Endodermal cell (in vitro differentiated cells): ENCODE data around the gene TMEM109. TPM values are rescaled to one million over a fixed set of nuclear protein-coding genes. Genes with fewer than 3 reads are reported as not detected.

Source experiments
- DNase-seq: peaks from one replicate; pipeline ENCODE4 v3.0.0-alpha.2; 2017
- H3K27ac ChIP-seq: 2 replicates; pipeline ENCODE4 v1.5.1; 2013; ENCODE audit warnings: mild to moderate bottlenecking, low read depth, low read length, moderate library complexity
- H3K27me3 ChIP-seq: 2 replicates; pipeline ENCODE4 v1.6.1; 2013; ENCODE audit warnings: mild to moderate bottlenecking, low read length, moderate library complexity; ENCODE audit not compliant: insufficient read depth, control insufficient read depth, poor library complexity, severe bottlenecking
- H3K36me3 ChIP-seq: 2 replicates; pipeline ENCODE4 v1.7.0; 2013; ENCODE audit warnings: mild to moderate bottlenecking, low read length, moderate library complexity; ENCODE audit not compliant: control insufficient read depth, insufficient read depth
- H3K4me1 ChIP-seq: one replicate; pipeline ENCODE4 v1.7.0; 2013; ENCODE audit warnings: low read length; ENCODE audit not compliant: control insufficient read depth, insufficient read depth
- H3K4me3 ChIP-seq: 2 replicates; pipeline ENCODE4 v1.5.1; 2013; ENCODE audit warnings: mild to moderate bottlenecking, low read length, moderate library complexity
- H3K9ac ChIP-seq: 2 replicates; pipeline ENCODE4 v1.6.1; 2013; ENCODE audit warnings: mild to moderate bottlenecking, low read length, moderate library complexity; ENCODE audit not compliant: poor library complexity, severe bottlenecking; ENCODE audit errors: extremely low read depth
- H3K9me3 ChIP-seq: 2 replicates; pipeline ENCODE4 v1.6.1; 2013; ENCODE audit warnings: mild to moderate bottlenecking, low read length, moderate library complexity; ENCODE audit not compliant: control insufficient read depth
- H3K27ac Mint-ChIP-seq: 2 replicates; pipeline ENCODE4 v1.8.0; 2020; ENCODE audit warnings: mixed read lengths
- H3K27me3 Mint-ChIP-seq: 2 replicates; pipeline ENCODE4 v1.8.0; 2021; ENCODE audit warnings: mild to moderate bottlenecking, mixed read lengths; ENCODE audit not compliant: insufficient read depth
- H3K36me3 Mint-ChIP-seq: 2 replicates; pipeline ENCODE4 v1.8.0; 2020; ENCODE audit warnings: low read depth, mixed read lengths
- H3K4me1 Mint-ChIP-seq: 2 replicates; pipeline ENCODE4 v1.8.0; 2020; ENCODE audit warnings: mixed read lengths
- H3K4me3 Mint-ChIP-seq: 2 replicates; pipeline ENCODE4 v1.8.0; 2020; ENCODE audit warnings: mild to moderate bottlenecking, moderate library complexity, mixed read lengths
- H3K9me3 Mint-ChIP-seq: 2 replicates; pipeline ENCODE4 v1.8.0; 2020; ENCODE audit warnings: mild to moderate bottlenecking, mixed read lengths
- WGBS, 2 experiments: methylation state at CpG; one replicate each; pipeline versions ENCODE4 v1.1.5 to v1.1.7; 2013; ENCODE audit warnings: missing lambda C conversion rate in 2 of 2, mixed read lengths in 1 of 2; ENCODE audit not compliant: insufficient coverage in 1 of 2, insufficient read length in 1 of 2; 5-methylcytosine and 5-hydroxymethylcytosine counted together
- total RNA-seq, 2 donors: library from RNA; stranded (reverse); fragmentation: NEBNext Ultra II Directional in 1 of 2; extraction: Animal tissue kit (Norgen Biotek cat#: 25700) in 1 of 2; gene quantifications; 2 replicates in 1 of 2; 3 replicates in 1 of 2; pipeline ENCODE4 v1.2.1, GENCODE V29; 2021
- TF ChIP-seq, protein P1 (sequence below): fragments of 200-600 bp; sonication (generic); conservative IDR thresholded peaks from 2 replicates; pipeline ENCODE4 v1.5.0; 2021; ENCODE audit warnings: antibody characterized with exemption, mild to moderate bottlenecking

Gene TMEM109
- total RNA-seq, 2 donors from 2014 or later: 41.4 to 56.8 TPM

GRCh38 chr11:60939855-60940254, 25.9 kb downstream of the TMEM109 start:
- H3K27ac Mint-ChIP-seq: no peak overlapping the region
- H3K36me3 Mint-ChIP-seq: peaks cover 6% of the 10 kb centered on the region
- no peak overlapping the region for H3K4me3 ChIP-seq
- no peak overlapping the region for H3K9ac ChIP-seq
- H3K9me3 Mint-ChIP-seq: no peaks in the 10 kb centered on the region
- no peaks in the 10 kb centered on the region for H3K4me1 ChIP-seq
- 98 to 100% methylated on average over 1 to 2 of the region's 2 CpGs for WGBS, 2 experiments
- H3K27ac ChIP-seq: no peak overlapping the region
- TF ChIP-seq, protein P1, sequence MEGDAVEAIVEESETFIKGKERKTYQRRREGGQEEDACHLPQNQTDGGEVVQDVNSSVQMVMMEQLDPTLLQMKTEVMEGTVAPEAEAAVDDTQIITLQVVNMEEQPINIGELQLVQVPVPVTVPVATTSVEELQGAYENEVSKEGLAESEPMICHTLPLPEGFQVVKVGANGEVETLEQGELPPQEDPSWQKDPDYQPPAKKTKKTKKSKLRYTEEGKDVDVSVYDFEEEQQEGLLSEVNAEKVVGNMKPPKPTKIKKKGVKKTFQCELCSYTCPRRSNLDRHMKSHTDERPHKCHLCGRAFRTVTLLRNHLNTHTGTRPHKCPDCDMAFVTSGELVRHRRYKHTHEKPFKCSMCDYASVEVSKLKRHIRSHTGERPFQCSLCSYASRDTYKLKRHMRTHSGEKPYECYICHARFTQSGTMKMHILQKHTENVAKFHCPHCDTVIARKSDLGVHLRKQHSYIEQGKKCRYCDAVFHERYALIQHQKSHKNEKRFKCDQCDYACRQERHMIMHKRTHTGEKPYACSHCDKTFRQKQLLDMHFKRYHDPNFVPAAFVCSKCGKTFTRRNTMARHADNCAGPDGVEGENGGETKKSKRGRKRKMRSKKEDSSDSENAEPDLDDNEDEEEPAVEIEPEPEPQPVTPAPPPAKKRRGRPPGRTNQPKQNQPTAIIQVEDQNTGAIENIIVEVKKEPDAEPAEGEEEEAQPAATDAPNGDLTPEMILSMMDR: no peak
- peaks cover 2% of the 10 kb centered on the region for H3K4me1 Mint-ChIP-seq
- no peaks in the 10 kb centered on the region for H3K36me3 ChIP-seq
- H3K4me3 Mint-ChIP-seq: no peak overlapping the region
- H3K9me3 ChIP-seq: no peaks in the 10 kb centered on the region
- no peak for DNase-seq
- H3K27me3 Mint-ChIP-seq: peaks cover under 1% of the 10 kb centered on the region
- H3K27me3 ChIP-seq: no peaks in the 10 kb centered on the region

DNA sequence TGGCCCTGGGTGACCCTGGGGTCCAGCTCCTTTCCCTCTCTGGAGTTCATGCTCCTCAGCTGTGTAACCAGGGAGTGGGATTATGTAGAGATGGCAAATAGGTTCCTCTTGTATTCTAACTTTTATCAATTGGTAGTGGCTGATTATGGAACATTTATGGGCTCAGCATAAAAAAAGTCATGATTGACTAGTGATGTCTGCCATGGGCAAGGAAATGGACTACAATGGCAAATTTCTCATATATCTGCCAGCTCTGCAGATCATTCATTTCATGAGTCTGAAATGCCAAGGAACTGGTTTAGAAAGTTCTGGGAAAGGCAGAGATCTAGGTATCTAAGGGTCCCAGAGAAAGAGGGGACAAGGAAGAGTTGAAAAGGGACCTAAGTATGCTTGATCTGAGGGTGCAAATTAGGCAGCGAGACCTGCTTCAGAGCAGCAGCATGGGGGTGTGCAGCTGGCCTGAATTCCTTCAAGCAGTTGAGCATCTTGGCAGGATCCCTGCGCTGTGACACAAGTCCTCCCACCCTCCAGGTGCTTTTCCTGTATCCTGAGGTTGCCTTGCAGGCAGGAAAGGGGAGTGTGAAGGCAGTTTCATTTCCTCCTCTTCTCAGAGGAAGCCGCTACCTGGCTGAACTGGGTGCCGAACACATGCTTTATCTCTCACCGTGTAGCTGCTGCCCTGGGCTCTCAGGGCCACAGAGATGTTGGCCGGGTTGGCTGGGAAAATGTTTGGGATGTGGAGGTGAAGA, 27.6 kb downstream of the TMEM109 start:
- Histone ChIP-seq H3K27ac (no peak overlapping the region), H3K9ac (no peak overlapping the region), H3K27me3 (peaks cover 3% of the 10 kb centered on the region), H3K4me1 (no peaks in the 10 kb centered on the region), H3K36me3 (no peaks in the 10 kb centered on the region), H3K9me3 (no peaks in the 10 kb centered on the region), H3K4me3 (no peak overlapping the region)
- H3K4me1 Mint-ChIP-seq: peaks cover 2% of the 10 kb centered on the region
- H3K9me3 Mint-ChIP-seq: no peaks in the 10 kb centered on the region
- H3K27me3 Mint-ChIP-seq: peaks cover 13% of the 10 kb centered on the region
- DNase-seq: no peak
- H3K4me3 Mint-ChIP-seq: no peak overlapping the region
- TF ChIP-seq, protein P1: no peak
- no peaks in the 10 kb centered on the region for H3K36me3 Mint-ChIP-seq
- H3K27ac Mint-ChIP-seq: no peak overlapping the region
- 91 to 100% methylated on average over 1 to 6 of the region's 6 CpGs for WGBS, 2 experiments

GRCh38 chr11:60942219-60942618, 28.3 kb downstream of the TMEM109 start:
- H3K27me3 Mint-ChIP-seq: peaks cover 13% of the 10 kb centered on the region
- Histone ChIP-seq H3K27ac (no peak overlapping the region), H3K9ac (no peak overlapping the region), H3K36me3 (no peaks in the 10 kb centered on the region), H3K27me3 (peaks cover 6% of the 10 kb centered on the region), H3K9me3 (no peaks in the 10 kb centered on the region), H3K4me3 (no peak overlapping the region), H3K4me1 (no peaks in the 10 kb centered on the region)
- peaks cover 2% of the 10 kb centered on the region for H3K4me1 Mint-ChIP-seq
- TF ChIP-seq, protein P1: no peak
- no peak overlapping the region for H3K4me3 Mint-ChIP-seq
- H3K27ac Mint-ChIP-seq: no peak overlapping the region
- no peaks in the 10 kb centered on the region for H3K36me3 Mint-ChIP-seq
- WGBS, 2 experiments: 77 to 100% methylated on average over 2 to 4 of the region's 4 CpGs
- DNase-seq: no peak
- no peaks in the 10 kb centered on the region for H3K9me3 Mint-ChIP-seq
